GM15510 (cell line): ENCODE data around the gene DIS3L2.

Source experiments
- POLR2A ChIP-seq: IDR thresholded peaks from 3 replicates; pipeline ENCODE4 v1.6.1; 2011; ENCODE audit warnings: borderline replicate concordance; ENCODE audit not compliant: insufficient read length; ENCODE audit errors: extremely low read depth

Gene DIS3L2

DNA sequence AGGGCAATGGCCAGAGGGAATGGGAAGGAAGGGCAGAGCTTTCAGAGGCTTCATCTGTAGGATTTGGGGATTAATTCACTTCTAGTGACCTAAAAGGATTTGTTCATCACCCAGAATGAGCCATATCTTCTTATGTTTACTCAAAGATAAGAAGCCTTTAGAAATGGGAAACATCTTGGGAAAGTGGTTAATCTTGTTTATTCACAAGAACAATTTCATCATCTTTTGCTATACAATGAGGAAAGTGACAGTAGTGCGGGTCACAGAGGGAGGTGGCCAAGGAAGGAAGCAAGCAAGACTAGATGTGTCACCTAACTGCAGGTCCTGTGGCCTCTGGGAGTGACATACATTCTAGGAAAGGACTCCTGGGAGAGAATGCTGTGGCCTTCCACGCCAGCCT, 276.6 kb downstream of the DIS3L2 start:
- no peak for TF ChIP-seq POLR2A

DNA sequence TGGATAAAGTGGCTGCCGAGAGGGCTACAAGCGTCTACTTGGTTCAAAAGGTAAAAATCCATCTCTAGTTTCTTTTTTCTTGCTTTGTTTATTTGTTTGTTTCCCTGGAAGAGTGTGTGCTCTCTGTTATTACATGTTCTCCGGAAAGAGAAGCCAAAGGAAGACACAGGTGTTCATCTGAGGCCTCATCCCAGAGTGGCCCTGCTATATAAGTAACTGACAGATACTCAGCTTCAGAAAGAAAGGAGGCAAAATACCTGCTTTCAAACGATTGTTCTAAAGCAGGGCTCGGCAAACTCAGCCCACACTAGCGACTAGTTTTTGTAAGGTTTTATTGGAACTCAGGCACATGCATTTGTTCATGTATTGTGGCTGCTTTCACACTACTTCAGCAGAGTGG, 277.1 kb downstream of the DIS3L2 start:
- TF ChIP-seq POLR2A = no peak

DNA sequence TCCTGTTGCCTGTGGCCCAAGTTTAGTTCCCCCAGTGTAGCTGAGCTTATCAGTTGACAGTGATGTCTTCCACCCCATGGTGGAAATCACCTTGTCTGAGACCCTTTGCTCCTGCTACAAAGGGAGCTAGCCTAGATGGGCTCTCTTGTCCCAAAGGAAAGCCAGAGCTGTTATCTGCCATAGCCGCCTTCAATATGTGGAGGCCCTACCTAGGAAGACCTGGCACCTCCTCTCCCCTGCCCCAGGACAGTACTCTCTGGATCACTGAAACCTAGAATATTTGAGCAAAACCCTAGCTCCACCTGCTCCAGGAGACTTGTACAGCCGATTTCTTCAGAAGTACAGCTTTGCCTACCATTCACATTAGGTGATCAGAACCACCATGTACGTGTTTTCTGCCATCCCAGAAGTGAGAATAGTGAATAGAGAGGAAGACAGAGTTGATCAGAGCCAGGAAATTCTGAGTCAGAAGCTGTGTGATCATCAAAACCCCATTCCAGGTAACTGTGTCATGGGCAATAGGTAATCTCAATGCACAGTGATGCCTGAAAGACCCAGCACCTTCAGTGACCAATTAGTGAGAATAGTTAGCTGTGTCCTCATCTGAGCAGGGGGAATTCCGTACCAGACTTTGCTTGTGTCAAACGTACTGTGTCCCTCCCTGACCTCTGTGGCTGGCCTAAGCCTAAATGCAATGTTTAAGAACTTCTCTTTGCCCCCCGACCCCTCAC, 278.6 kb downstream of the DIS3L2 start:
- no peak for TF ChIP-seq POLR2A

DNA sequence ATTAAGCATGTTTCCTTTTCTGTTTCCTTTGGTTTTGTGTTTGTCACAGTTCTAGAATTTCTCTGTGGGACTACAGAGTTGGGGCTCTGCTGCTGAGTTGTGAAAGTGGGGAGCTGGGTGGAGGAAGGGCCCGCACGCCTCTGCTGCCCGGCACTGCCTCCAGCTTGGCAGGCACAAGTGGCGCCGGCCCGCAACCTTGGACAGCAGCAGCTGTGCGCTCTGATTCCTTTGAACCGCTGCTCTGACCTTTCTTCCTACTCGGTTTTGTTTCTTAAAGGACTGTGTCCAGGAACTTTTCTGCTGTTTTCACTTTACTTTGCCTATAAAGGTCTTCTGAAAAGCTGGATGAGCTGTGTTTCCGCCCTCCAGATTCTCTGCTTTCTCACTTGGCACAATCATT, 279.4 kb downstream of the DIS3L2 start:
- no peak for TF ChIP-seq POLR2A

DNA sequence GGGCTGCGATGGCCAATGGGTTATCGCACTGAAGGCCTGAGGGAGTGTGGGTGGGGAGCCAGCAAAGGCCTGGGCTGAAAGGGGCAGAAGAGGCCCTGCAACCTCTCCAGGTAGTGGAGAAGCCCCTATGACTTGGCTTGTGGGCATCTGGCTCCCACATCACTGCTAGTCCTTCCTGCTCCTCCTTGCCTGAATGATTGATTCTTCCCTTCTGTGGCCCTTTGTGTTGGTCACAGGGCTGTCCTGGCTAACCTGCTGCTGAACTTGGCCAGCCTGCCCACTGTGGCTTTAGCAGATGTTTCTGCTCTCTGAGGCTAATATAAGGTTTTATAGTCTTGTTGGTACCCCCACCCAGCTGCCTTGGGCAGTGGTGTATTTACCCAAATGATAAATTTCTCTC, 280.8 kb downstream of the DIS3L2 start:
- TF ChIP-seq POLR2A = no peak

DNA sequence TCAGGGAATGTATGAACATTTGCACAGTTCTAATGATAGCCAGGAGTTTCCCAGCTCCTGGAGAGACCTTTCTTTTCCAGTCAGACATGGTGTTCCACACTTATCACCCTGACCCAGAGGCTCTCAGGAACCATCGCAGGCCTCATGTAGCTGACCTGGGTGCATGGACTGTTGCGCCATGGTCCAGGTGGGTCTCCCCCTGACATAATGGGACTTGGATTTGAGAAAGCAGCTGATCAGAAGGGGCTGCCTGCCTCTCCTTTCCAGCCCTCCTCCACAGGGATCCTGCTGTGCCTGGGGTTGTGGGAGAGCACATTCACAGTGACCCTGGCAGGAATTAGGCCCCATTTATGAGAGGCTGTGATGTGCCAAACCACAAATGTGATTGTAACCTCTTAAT, 283.6 kb downstream of the DIS3L2 start:
- TF ChIP-seq POLR2A = no peak

DNA sequence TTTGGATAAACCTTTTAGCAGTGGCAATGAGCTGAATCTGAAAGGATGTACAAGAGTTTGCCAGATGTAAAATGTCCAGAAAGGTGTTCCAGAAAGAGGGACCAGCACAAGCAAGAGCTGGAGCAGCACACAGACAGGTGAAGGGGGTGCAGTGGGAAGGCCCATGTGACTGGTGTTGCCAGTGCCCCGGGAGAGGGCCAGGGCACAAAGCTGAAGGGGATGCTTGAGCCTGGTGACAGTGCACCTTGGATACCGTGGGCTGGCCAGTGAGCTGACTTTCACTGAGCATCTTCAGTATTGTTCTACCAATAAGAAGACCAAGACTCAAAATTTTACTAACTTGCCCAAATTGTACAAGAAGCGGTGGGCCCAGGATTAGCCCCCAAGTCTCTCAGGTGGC, 284.7 kb downstream of the DIS3L2 start:
- no peak for TF ChIP-seq POLR2A

DNA sequence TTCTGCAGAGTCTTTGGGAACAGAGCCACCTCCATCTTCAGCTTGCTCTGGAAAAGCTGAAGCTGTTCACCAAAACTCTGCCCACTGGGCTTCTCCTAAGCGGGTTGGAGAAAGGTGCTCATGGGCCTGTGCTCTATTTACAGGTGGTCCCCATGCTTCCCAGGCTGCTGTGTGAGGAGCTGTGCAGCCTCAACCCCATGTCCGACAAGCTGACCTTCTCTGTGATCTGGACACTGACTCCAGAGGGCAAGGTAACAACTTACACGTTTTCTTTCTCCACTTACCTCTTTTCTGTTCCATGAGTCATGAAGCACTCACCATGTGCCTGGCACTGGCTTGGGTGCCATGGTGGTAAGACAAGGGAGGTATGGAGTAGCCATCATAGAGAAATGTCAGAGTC, 287.6 kb downstream of the DIS3L2 start:
- TF ChIP-seq POLR2A = no peak

DNA sequence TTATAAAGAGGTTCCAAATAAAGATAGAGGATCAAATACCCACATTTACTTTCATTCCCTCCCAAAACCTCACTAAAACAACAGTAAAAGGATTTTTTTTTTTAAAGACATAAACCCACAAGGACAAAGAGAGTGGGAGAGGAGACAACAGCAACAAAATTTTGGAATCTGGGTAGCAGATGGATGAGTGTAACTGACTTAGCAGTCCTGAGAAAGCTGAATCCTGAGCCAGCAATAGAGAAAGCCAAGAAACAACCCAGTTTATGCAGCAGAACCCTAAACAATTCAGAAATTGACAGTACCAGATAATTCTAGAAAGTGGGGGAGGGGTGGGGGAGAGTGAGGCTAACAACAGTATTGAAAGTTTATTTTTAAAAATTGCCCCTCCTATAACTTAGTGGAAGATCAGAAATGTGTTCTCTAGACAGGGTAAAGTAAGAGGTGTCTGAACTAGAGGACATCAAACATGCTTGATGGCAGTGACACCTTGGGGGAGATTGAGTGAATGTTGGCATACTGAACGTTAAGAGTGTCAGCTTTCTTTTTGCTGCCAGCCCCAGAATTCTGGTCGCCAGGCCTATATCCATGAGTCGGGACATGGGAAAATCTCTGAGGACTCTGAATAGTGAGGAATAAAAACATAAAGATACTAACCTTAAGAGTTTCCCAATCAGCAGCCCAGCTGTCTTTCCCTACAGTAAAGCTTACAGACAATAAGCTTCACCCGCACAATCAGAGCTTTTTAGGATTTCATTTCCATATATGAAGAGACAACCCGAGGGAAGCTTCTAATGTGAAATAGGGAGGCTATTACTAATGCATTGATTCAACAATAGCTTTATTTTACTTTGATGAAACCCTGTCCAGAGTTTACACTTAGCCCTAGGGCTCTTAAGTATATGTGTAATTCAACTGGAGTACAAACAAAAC, 289.0 kb downstream of the DIS3L2 start:
- no peak for TF ChIP-seq POLR2A

DNA sequence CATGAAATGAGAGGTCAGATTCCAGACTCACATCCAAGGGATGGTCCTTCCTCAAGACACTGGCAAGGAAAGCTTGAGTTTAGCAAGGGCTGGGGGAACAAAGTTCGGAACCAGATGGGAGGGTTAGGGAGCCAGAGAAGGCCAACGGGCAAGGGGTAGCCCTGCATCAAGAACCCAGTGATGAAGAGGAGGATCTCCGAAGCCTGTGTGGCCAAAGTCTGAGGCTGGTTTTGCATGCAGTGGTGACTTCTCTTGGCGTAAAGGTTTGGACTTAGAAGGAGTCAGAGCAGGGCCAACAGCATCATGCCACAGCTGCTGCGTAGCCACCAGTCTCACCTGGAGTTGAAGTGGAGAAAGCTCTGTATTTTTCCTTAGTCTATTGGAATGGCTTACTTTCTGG, 293.5 kb downstream of the DIS3L2 start:
- no peak for TF ChIP-seq POLR2A

DNA sequence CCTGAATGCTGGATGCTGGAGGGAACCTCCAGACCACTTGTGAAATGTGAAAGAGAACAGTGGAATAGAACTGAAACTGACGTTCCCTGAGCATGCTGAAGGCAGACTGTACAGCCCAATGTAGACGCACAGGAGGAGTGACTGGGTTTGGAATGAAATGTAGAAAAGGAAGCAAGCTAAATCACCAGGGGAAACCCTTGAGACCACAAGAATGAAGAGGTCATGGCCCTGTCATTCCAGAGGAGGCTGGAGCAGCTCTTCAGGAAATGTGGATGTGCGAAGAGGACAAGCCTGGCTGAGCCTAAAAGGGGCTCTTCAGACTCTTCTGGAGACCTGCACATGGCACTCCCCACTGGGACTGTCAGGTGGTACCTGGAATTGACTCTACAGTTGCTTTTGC, 298.6 kb downstream of the DIS3L2 start:
- no peak for TF ChIP-seq POLR2A

DNA sequence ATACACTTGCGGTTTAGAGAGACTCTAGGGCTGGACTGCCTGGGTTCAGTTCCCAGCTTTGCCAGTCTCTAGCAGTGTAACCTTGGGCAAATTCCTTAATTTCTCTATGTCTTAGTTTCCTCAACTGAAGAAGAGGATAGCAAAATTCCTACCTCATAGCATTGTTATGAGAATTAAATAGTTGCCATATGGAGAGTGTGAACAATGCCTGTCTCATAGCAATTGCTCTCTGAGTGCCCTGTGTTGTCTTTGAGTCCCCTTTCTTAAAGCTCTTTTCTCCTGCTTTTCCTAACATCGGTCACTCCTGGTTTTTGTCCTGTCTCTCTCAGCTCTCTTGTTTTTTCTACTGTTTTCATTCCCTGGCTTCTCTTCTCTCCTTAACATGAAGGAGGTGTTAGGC, 300.3 kb downstream of the DIS3L2 start:
- no peak for TF ChIP-seq POLR2A

DNA sequence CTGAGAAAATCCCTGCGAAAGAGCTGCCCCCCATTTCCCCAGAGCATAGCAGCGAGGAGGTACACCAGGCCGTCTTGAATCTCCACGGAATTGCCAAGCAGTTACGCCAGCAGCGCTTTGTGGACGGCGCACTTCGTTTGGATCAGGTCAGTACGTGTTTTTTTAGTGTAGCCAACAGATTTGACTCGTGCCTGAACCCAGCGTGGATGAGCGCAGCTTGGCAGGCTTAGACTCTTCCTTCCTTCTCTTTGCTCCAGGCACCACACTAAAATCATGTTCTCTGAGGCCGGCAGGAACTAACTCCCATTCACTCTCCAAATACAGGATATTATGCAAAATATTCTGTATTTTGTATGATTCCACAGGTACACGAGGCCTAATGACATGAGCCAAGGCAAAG, 301.8 kb downstream of the DIS3L2 start:
- no peak for TF ChIP-seq POLR2A

DNA sequence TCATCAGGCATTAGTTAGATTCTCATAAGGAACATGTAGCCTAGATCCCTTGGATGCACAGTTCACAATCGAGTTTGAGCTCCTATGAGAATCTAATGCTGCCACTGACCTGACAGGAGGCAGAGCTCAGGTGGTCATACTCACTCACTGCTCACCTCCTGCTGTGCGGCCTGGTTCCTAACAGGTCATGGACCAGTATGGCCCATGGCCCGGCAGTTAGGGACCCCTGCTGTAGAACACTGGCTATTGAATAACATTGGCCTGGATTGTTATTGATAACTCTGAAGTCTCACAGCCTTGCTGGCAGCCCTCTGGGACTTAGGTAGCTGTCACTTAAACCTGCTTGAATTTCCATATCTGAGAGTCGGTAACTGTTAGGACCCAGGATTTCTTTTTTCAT, 302.6 kb downstream of the DIS3L2 start:
- no peak for TF ChIP-seq POLR2A

DNA sequence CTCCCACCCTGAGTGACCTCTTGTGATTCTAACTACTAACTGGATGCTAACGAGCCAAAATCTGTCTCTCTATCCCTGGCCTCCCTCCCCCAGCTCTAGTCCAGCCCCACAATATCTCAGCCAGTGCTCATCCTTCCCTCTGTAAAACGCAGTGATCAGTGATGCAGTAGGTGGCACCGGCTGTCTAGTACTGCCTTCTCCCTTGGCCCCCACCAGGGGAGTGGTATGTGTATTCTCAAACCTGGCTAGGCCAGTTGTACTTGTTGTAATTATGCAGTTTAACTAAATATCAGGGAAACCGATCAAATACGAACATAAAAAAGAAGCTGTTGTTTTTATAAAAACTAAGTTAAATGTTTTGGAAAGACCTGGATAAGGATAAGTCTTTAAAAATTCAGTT, 303.8 kb downstream of the DIS3L2 start:
- no peak for TF ChIP-seq POLR2A
